22Rv1 (cell line): Measurements from ENCODE around the gene MAEA.
"Not testable (repeated sequence)": the region's sequence is repeated elsewhere in the genome, so short reads cannot be mapped to it uniquely, and the experiment has no call there.

Experiments
- H3K27ac ChIP-seq: fragments of 450-650 bp; 2 replicates; pipeline ENCODE4 v1.5.1; 2017
- ZFX ChIP-seq: fragments of 450-650 bp; IDR thresholded peaks from 2 replicates; pipeline ENCODE4 v1.6.1; 2017; ENCODE audit warnings: antibody characterized with exemption, borderline replicate concordance
- TF ChIP-seq, protein P1 (sequence below): fragments of 450-650 bp; IDR thresholded peaks from 2 replicates; pipeline ENCODE4 v1.5.1; 2017; ENCODE audit warnings: mild to moderate bottlenecking

Gene MAEA

DNA sequence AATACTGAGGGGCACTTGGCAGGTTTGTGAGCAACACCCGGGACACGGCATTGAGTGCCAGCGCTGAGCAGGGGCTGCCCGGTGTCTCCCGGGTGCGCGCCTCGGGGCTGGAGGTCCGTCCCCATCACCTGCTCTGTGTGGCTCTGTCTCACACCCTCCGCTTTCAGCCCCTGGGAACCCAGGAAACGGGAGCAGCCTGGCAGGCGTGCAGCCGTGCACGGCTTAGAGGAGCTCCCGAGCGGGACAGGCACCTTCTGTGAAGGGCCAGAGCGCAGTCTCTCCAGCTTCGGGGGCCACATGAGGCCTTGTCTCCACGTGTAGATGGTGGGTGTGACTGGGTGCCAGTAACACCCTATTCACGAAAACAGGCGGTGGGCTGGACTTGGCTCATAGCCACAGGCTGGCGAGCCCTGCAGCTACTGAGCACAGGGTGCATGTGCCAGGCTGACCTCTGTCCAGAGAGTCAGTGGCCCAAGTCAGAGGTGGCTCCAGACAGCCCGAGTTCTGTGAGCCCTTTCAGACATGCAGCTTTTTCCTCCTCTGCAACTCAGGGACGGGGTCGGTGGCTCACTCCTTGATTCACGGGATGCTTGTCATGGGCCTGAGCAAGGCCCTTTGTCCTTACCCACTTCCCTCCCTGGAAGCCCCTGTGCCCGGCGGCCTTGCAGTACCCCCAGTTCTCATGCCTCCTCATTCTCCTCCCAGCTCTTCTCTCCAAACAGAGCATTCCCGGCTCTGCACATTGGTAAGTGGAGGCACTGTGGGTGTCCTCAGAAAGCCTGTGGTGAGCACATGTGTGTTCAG, 80.8 kb downstream of the MAEA start:
- H3K27ac ChIP-seq, result no peak overlapping the region
- TF ChIP-seq, protein P1, sequence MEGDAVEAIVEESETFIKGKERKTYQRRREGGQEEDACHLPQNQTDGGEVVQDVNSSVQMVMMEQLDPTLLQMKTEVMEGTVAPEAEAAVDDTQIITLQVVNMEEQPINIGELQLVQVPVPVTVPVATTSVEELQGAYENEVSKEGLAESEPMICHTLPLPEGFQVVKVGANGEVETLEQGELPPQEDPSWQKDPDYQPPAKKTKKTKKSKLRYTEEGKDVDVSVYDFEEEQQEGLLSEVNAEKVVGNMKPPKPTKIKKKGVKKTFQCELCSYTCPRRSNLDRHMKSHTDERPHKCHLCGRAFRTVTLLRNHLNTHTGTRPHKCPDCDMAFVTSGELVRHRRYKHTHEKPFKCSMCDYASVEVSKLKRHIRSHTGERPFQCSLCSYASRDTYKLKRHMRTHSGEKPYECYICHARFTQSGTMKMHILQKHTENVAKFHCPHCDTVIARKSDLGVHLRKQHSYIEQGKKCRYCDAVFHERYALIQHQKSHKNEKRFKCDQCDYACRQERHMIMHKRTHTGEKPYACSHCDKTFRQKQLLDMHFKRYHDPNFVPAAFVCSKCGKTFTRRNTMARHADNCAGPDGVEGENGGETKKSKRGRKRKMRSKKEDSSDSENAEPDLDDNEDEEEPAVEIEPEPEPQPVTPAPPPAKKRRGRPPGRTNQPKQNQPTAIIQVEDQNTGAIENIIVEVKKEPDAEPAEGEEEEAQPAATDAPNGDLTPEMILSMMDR, result no peak
- TF ChIP-seq ZFX, result no peak

DNA sequence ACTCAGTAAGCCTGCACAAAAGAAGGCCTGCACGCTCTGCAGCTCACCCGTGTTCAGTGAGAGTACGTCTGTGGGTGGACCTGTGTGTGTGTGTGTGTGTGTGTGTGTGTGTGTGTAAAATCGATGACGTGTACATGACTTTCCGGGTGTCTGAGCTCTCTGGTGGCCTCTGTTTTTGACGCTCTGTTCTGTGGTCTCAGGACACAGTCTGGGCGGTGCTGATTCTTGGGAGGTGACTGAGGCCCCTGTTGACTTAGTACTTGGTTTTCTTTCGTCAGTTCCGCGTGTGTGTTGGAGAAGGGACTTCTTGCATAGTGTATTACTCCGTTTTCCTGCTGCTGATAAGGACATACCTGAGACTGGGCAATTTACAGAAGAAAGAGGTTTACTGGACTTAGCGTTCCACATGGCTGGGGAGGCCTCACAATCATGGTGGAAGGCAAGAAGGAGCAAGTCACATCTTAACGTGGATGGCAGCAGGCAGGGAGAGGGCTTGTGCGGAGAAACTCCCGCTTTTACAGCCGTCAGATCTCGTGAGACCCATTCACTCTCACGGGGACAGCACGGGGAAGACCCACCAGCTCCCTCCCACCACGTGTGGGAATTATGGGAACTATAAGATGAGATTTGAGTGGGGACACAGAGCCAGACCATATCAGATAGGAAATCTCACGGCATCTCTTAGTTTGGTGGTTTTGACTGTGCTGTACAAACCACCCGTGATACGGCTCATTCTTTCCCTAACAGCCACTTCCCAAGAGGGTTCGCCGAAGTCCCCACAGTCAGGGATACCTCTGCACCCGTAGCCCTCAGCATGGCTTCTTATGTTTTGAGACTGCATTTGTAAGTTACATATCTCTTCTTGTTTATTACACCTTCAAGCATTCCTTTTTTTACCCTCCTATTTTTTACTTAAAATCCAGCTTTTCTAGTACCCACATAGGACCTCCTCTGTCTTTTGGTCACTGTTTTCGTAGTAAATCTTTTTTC, 81.8 kb downstream of the MAEA start:
- H3K27ac ChIP-seq, result no peak overlapping the region
- no peak for TF ChIP-seq ZFX
- TF ChIP-seq, protein P1, result no peak

DNA sequence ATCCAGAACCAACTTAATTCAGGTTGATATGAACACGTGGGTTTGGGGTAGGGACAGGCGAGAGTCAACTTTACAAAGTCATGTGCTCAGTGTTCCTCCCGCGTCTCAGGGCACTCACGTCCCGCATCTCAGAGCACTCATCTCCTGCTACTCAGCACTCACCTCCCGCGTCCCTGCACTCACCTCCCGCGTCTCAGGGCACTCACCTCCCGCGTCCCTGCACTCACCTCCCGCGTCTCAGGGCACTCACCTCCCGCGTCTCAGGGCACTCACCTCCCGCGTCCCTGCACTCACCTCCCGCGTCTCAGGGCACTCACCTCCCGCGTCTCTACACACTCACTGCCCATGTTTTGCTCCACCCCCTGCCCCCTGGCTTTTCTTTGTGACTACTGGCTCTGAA, 82.9 kb downstream of the MAEA start:
- H3K27ac ChIP-seq, result not testable (repeated sequence)

DNA sequence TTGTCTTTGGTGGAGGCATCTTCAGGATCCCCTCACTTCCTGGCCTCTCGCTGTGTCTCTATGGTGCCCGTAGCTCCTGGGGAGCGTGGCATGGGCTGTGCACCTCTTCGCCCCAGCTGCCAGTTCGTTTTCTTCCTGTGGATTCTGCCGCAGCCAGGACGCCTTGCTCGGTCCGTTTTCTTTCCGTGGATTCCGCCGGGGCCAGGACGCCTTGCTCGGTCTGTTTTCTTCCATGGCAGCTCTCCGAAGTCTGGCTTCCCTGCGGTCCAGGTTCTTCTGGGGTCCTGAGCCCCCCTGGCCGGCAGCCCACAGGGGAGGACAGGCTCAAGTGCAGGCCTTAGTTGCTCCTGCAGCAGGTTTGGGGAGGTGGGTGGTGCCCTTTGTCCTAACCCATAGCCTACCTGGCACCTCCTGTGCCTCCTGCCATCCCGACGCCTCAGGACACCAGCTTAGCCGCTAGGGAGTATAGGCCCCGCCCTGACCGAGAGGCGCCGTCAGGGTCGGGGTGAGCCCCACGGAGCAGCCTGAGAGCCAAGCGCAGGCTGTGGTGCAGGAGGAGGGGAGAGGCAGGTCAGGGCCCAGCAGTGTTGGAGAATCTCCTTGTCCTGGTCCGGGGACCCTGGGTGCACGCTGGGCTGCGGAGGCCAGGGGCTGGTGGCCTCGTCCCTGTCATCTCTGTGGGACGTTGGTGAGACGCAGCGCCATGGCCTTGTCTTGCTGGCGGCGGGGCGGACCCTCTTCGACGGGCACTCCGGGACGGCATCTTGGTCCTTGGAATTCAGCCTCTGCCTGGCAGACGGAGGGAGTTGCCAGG, 84.4 kb downstream of the MAEA start:
- TF ChIP-seq, protein P1, result no peak
- TF ChIP-seq ZFX, result no peak

DNA sequence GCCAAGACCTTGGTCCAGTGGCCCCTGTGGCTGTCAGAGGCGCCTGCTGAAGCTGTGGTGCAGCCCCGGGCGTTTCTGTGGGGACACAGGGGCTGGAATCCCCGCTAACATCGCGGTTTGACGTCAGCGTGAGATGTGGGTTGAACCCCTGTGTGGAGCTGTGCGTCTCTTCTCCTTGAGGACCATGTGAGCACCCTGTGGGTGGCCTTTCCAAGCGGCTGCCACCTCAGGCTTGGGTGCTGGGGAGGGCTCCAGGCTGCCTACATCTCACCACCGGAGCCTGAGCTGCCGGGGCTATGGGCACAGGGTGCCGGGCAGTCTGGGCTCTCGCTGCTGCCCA, 85.0 kb downstream of the MAEA start:
- H3K27ac ChIP-seq, result no peak overlapping the region
- TF ChIP-seq, protein P1, result no peak
- TF ChIP-seq ZFX, result no peak

More for the DNA sequence above, 84.4 kb downstream of the MAEA start:
- H3K27ac ChIP-seq, result no peak overlapping the region

DNA sequence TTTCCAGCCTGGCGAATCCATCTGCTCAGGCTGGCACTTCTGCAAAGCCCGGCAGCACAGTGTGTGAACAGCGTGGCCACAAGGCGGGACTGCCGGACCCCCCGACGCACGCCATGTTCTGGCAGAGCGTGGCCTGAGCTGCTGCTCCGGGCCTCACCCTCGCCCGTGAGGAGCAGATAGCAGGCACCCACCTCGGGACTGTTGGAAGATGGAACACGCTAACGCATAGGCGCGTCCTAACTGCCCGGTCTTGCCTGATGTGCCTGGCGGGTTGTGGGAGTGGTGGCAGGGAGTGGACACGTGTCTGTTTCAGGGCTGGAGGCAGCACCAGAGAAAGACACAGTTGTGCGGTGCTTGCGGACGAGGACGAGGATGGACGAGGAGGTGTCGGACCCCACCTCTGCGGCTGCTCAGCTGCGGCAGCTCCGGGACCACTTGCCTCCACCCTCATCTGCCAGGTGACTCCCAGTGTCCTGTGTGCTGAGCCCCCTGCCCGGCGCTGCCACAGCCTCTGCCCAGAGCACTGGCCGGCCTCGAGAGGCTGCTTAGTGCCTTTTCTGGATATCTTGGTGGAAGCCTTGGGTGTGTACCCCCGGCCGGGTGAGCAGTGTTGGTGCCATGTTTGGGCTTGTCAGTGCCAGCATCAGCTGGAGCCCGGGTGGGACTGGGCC, 85.5 kb downstream of the MAEA start:
- no peak for TF ChIP-seq ZFX
- TF ChIP-seq, protein P1, result no peak
- H3K27ac ChIP-seq, result no peak overlapping the region

DNA sequence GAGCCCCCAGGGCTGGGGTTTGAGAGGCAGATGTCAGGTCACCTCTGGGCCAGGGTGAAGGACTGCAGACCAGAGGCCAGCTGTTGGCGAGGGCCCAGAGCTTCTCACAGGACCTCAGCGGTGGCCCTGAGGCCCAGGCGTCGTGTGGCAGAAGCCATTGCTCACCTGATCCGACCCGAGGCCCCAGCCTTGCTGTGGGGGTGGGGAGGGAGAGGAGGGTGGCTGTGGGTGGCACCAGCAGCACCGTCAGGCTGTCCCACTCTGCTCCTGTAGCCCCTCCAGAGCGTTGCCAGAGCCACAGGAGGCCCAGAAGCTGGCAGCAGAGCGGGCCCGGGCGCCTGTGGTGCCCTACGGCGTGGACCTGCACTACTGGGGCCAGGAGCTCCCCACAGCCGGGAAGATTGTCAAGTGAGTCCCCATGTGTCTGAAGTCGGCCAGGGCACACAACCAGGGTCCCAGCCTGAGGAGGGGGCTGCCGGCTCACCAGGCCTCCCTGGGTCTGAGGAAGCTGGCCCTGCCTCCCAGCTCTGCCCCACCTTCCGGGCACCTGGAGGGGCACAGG, 86.2 kb downstream of the MAEA start:
- H3K27ac ChIP-seq, result no peak overlapping the region
- no peak for TF ChIP-seq ZFX
- TF ChIP-seq, protein P1, result no peak
